ENCODE data around the gene ETV3. TPM values are rescaled to one million over a fixed set of nuclear protein-coding genes. Genes with fewer than 3 reads are reported as not detected.

The ETV3 gene
- total and polyA plus RNA-seq, 2 of the 8 experiments (the other 6 are each of a cell fraction or from before 2014, with no cell fraction given), result 6.0 to 23.8 TPM

DNA sequence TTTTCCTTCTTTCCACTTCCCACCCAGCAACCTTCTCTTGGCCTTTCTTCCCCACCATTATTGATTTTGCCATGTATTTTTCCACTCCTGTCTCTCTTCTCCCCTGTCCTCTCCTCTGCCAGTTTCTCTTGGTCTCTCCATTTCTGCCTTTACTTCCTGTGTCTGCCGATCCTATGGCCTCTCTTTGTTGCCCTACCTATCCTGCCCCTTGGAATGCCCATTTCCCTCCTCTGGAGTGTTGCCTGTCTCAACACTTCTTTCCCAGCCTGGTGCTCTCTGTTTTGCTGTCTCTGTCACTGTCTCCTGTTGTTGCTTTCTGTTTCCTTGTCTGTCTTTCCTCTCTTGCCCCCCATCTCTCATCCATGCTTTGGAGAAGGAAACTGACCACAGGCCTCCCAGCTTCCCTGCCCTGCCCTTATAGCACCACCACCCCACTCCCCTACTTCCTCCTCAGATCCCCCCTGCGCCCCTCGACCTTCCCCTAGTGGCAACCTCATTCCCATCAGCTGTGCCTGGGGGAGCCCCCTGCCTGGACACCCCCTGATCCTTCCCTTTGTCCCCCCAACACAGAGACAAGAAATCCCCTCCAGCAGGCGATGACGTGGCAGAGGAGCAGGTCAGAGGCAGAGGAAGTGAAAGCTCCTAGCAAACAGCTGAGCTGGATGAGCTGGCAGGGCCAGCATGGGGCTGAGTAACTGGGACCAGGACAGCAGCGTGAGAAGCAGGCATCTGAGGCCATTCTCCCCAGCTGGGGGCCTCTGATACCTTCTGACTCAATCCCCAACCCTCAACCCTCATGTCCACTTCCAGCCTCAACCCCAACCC is 32.0 kb downstream of the ETV3 start (continued):
- TF ChIP-seq EZH2 (IDR thresholded peaks at IDR 0.05; ENCODE audit: low read depth, low read length, severe bottlenecking), result no peak
- TF ChIP-seq, protein P1, sequence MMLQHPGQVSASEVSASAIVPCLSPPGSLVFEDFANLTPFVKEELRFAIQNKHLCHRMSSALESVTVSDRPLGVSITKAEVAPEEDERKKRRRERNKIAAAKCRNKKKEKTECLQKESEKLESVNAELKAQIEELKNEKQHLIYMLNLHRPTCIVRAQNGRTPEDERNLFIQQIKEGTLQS (IDR thresholded peaks at IDR 0.05; ENCODE audit: insufficient read depth, low read depth, low read length), result no peak
- TF ChIP-seq CEBPB (IDR thresholded peaks at IDR 0.05; ENCODE audit: low read depth, low read length), result no peak

All from H1 (cell line).